GM21723 (cell line): ENCODE data around the gene RS1.

Source experiments
- ATAC-seq: cut with Tn5 transposase; IDR thresholded peaks from one replicate; pipeline ENCODE4 v1.9.1; 2021; ENCODE audit warnings: mild to moderate bottlenecking, moderate library complexity; ENCODE audit not compliant: unreplicated experiment

RS1 gene

GRCh38 chrX:18674417-18674787 lies 2.5 kb upstream of the RS1 start:
- ATAC-seq: peak; percentile 55

GRCh38 chrX:18668071-18668835 lies 3.7 kb downstream of the RS1 start:
- no peak for ATAC-seq

DNA sequence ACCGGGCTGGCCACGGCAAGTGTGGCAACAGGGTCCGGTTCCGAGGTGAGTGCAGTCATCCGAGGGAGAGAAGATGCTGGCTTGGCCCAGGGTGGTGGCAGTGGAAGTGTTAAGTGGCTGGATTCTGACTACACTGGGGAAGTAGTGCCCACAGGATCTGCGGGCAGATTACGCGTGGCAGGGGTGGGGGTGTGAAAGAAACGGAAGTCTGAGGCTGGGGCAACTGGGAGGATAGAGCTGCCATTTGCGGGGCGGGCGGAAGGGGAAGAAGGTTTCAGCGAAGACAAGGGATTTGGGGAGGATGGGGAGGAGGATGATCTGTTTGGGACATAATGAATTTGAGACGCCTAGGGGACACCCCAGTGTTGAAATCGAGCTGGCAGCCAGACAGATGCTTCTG lies 5.3 kb downstream of the RS1 start:
- ATAC-seq: no peak

DNA sequence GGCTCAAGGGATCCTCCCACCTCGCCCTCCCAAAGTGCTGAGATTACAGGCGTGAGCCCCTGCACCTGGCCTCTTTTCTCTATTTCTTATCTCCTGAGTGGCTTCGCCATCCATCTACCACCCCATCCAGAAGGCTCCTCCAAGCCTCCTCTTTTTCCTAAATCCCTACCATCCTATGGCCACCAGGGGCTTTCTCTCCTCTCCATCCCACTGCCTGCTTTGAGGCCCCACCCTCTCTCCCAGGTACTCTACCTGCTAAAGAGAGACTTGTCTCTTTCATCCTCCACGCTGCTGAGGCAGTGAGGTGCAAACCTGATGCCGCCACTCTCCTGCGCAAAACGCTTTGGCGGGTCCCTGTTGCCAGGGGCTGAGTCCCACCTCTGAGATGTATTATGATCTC lies 7.0 kb downstream of the RS1 start:
- ATAC-seq: no peak

DNA sequence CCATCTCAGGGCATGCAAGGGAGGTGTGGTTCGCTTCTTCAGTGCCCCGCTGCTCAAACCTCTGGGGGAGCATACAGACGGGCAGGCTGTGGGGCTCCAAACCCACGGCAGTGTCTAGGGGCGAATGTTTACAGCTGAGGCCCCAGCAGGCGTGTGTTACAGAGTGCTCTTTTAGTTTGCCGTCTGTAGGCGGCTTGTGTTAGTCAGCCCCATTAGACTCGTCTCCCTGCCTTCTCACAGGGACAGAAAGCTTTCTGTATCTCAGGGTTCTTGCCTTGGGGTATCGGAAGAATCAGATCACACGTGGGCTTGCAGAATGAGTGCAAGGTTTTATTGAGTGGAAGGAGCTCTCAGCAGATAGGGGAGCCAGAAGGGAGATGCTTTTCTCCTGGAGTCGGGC lies 10.6 kb downstream of the RS1 start:
- ATAC-seq: no peak

GRCh38 chrX:18654875-18655836 lies 16.8 kb downstream of the RS1 start:
- no peak for ATAC-seq

- ATAC-seq: no peak
Measured at GRCh38 chrX:18652636-18653035, 19.3 kb downstream of the RS1 start.

- ATAC-seq: no peak
Measured at GRCh38 chrX:18650662-18651061, 21.2 kb downstream of the RS1 start.

DNA sequence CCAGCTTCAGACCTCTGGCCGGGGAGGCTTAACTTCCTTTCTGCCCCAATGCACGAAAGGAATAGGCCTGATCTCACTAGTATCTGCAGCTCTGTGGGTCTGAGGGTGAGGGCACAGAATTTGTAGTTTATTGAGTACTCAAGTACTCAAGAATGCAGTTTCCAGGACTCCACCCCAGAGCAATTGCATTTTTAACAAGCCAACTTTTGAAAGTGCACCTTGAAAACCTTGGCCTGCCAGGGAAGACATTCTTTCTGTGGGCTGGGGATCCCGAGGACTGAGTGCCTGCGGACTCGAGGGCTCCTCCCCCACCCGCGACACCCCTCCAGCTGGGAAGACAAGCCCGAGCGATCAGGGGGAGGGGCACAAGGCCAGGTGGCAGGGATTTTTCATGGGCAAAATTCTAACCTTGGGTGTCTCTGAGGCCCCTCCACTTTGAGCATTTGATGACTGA lies 22.4 kb downstream of the RS1 start:
- no peak for ATAC-seq

- no peak for ATAC-seq
Measured at GRCh38 chrX:18647621-18648020, 24.3 kb downstream of the RS1 start.

- ATAC-seq: no peak
Measured at GRCh38 chrX:18643853-18644252, 28.1 kb downstream of the RS1 start.

- ATAC-seq: no peak
Measured at GRCh38 chrX:18643243-18643642, 28.7 kb downstream of the RS1 start.

GRCh38 chrX:18640686-18641085 lies 31.2 kb downstream of the RS1 start:
- no peak for ATAC-seq

GRCh38 chrX:18639280-18639679 lies 32.6 kb downstream of the RS1 start:
- no peak for ATAC-seq

DNA sequence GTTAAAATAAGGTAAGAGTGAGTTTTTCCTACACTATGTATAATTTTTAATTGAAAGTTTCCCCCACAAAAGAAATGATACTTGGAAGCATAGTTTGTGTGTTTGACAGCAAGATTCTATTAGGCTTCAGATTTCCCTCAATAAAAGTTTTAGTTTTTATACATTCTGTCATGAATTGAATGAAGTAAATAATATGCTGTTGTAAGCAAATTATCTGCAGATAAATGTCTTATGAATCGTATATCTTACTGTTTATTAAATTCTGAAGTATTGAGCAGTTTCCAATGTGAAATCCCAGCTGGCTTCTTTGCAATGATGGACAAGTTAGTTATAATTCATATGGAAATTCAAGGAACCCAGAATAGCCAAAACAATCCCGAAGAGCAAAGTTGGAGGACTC lies 33.5 kb downstream of the RS1 start:
- ATAC-seq: no peak

- no peak for ATAC-seq
Measured at GRCh38 chrX:18630934-18631333, 41.0 kb downstream of the RS1 start.

- no peak for ATAC-seq
Measured at GRCh38 chrX:18624599-18624998, 47.3 kb downstream of the RS1 start.

DNA sequence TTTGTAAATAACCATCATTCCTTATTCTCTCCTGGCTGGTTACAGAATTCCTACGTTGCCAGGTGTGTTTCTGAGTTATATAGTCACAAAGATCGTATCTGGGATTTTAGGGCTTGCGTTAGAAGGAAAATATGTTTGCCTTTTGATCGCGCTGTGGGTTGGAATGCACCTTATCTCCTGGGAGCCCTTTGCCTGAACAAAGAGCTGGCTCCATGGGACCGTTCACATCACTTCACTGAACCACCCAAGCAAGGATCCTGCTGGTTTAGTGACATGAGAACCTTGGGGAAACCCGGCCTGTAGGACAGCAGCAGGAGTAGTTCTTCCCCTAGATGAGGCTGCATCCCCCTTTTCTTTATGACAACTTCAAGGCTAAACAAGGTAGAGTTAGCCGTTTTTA lies 51.6 kb downstream of the RS1 start:
- ATAC-seq: no peak

- ATAC-seq: no peak
Measured at GRCh38 chrX:18619288-18619687, 52.6 kb downstream of the RS1 start.

- no peak for ATAC-seq
Measured at GRCh38 chrX:18617407-18617750, 54.5 kb downstream of the RS1 start.

GRCh38 chrX:18616688-18617406 lies 55.1 kb downstream of the RS1 start:
- no peak for ATAC-seq
